Neural progenitor cell (in vitro differentiated cells): ENCODE measurements around the gene P2RY1.
"Not testable (repeated sequence)": the region's sequence is repeated elsewhere in the genome, so short reads cannot be mapped to it uniquely, and the experiment has no call there.

Experiments
- CTCF ChIP-seq: fragments of 200-600 bp; sonication (generic); IDR thresholded peaks from 2 replicates; pipeline ENCODE4 v1.5.1; 2017; ENCODE audit warnings: antibody characterized with exemption, mild to moderate bottlenecking
- EZH2 ChIP-seq: fragments of 200-600 bp; sonication (generic); IDR thresholded peaks from 2 replicates; pipeline ENCODE4 v1.6.1; 2017; ENCODE audit warnings: antibody characterized with exemption, mild to moderate bottlenecking, moderate library complexity
- EZH2phosphoT487 ChIP-seq: fragments of 200-600 bp; sonication (generic); IDR thresholded peaks from 2 replicates; pipeline ENCODE4 v1.6.1; 2017; ENCODE audit warnings: antibody characterized with exemption

- TF ChIP-seq CTCF, EZH2, EZH2phosphoT487: not testable (repeated sequence)
These were observed 12.7 kb downstream of the P2RY1 start for GRCh38 chr3:152847599-152847998.
